SK-N-SH (cell line): ENCODE data around the gene SCNN1B. TPM values are rescaled to one million over a fixed set of nuclear protein-coding genes. Genes with fewer than 3 reads are reported as not detected.

ENCODE experiments used
- CTCF ChIA-PET: fragments of 300-600, 350-600 bp; formaldehyde crosslinking; extraction: SDS; loops from one replicate; lab custom pipeline; 2021; lab: Yijun Ruan, JAX
- POLR2A ChIA-PET: fragments of 350-600 bp; sonication (Branson Sonifier 250); formaldehyde crosslinking; extraction: SDS; loops from one replicate; lab custom pipeline; 2020; ENCODE audit warnings: antibody characterized with exemption, inconsistent platforms; lab: Yijun Ruan, JAX
- DNase-seq: peaks from one replicate; pipeline ENCODE4 v3.0.0; 2012
- H2AFZ ChIP-seq: fragments of 200-600 bp; sonication (generic); 2 replicates; pipeline ENCODE4 v1.8.1; 2016; ENCODE audit warnings: antibody characterized with exemption, mild to moderate bottlenecking, low read depth
- H3F3A ChIP-seq: fragments of 200-600 bp; sonication (generic); replicated peaks from 2 replicates; pipeline ENCODE3; 2016; ENCODE audit warnings: antibody characterized with exemption, mild to moderate bottlenecking; ENCODE audit not compliant: insufficient read depth
- H3K27ac ChIP-seq, 2 experiments: fragments of 200-500 bp in 1 of 2; fragments of 200-600 bp in 1 of 2; sonication (Bioruptor generic) in 1 of 2; sonication (generic), shearing (Covaris generic) in 1 of 2; 2 replicates each; pipeline versions ENCODE4 v1.5.1 to v1.6.1; 2014 to 2016; ENCODE audit warnings: low read depth in 2 of 2, inconsistent platforms in 1 of 2, low read length in 1 of 2, mild to moderate bottlenecking in 1 of 2, mixed read lengths in 1 of 2
- H3K27me3 ChIP-seq: fragments of 200-600 bp; sonication (generic), shearing (Covaris generic); 2 replicates; pipeline ENCODE4 v1.6.1; 2016; ENCODE audit warnings: mixed run types; ENCODE audit not compliant: insufficient read depth
- H3K36me3 ChIP-seq, 2 experiments: fragments of 200-500 bp in 1 of 2; fragments of 200-600 bp in 1 of 2; sonication (Bioruptor generic) in 1 of 2; sonication (generic) in 1 of 2; replicated peaks in 1 of 2; 2 replicates each; pipeline versions ENCODE3 to v1.5.1; 2014 to 2016; ENCODE audit warnings: low read length in 1 of 2, mild to moderate bottlenecking in 1 of 2; ENCODE audit not compliant: insufficient read depth in 2 of 2, control insufficient read depth in 1 of 2
- H3K4me1 ChIP-seq, 2 experiments: fragments of 200-500 bp in 1 of 2; fragments of 200-600 bp in 1 of 2; sonication (Bioruptor generic) in 1 of 2; sonication (generic), shearing (Covaris generic) in 1 of 2; 2 replicates each; pipeline versions ENCODE4 v1.5.1 to v1.6.1; 2014 to 2016; ENCODE audit warnings: low read depth in 1 of 2, low read length in 1 of 2, mixed run types in 1 of 2; ENCODE audit not compliant: insufficient read depth in 2 of 2, control insufficient read depth in 1 of 2
- H3K4me2 ChIP-seq: fragments of 200-600 bp; sonication (generic), shearing (Covaris generic); 2 replicates; pipeline ENCODE4 v1.6.1; 2017; ENCODE audit warnings: mixed run types
- H3K4me3 ChIP-seq, 2 experiments: fragments of 200-500 bp in 1 of 2; fragments of 200-600 bp in 1 of 2; sonication (Bioruptor generic) in 1 of 2; sonication (generic), shearing (Covaris generic) in 1 of 2; 2 replicates each; pipeline versions ENCODE4 v1.5.1 to v1.8.1; 2014 to 2016; ENCODE audit warnings: low read depth in 2 of 2, inconsistent platforms in 1 of 2, low read length in 1 of 2, mild to moderate bottlenecking in 1 of 2, mixed read lengths in 1 of 2, moderate library complexity in 1 of 2
- H3K79me2 ChIP-seq: fragments of 200-600 bp; sonication (generic); 2 replicates; pipeline ENCODE4 v1.8.1; 2017; ENCODE audit warnings: mild to moderate bottlenecking; ENCODE audit not compliant: insufficient read depth
- H3K9ac ChIP-seq: fragments of 200-600 bp; sonication (generic); 2 replicates; pipeline ENCODE4 v1.6.1; 2017; ENCODE audit warnings: mixed run types
- H3K9me2 ChIP-seq: fragments of 200-600 bp; sonication (generic); 2 replicates; pipeline ENCODE4 v1.6.1; 2017; ENCODE audit warnings: mixed run types
- H3K9me3 ChIP-seq: fragments of 200-600 bp; sonication (generic); 2 replicates; pipeline ENCODE4 v1.6.1; 2017; ENCODE audit warnings: mixed run types, mild to moderate bottlenecking, moderate library complexity
- H4K20me1 ChIP-seq: fragments of 200-600 bp; sonication (generic); 2 replicates; pipeline ENCODE4 v1.6.1; 2017; ENCODE audit warnings: mild to moderate bottlenecking, mixed run types; ENCODE audit not compliant: insufficient read depth
- EP300 ChIP-seq, 2 experiments: IDR thresholded peaks; 2 replicates each; pipeline versions ENCODE4 v1.4.0 to v1.6.1; 2012; ENCODE audit warnings: borderline replicate concordance in 1 of 2, low read depth in 1 of 2, low read length in 1 of 2
- FOSL2 ChIP-seq: IDR thresholded peaks from 2 replicates; pipeline ENCODE4 v1.4.0; 2012; ENCODE audit warnings: low read depth, mild to moderate bottlenecking, moderate library complexity, borderline replicate concordance
- GABPA ChIP-seq: IDR thresholded peaks from 2 replicates; pipeline ENCODE4 v1.4.0; 2012; ENCODE audit warnings: low read depth, mild to moderate bottlenecking
- JUND ChIP-seq: IDR thresholded peaks from 2 replicates; pipeline ENCODE4 v1.4.0; 2012
- MXI1 ChIP-seq: IDR thresholded peaks from 2 replicates; pipeline ENCODE4 v1.6.1; 2012; ENCODE audit warnings: mild to moderate bottlenecking, low read depth, low read length, improper control_type of control experiment
- NFIC ChIP-seq: IDR thresholded peaks from 2 replicates; pipeline ENCODE4 v1.4.0; 2012; ENCODE audit warnings: borderline replicate concordance
- NRF1 ChIP-seq: IDR thresholded peaks from 2 replicates; pipeline ENCODE4 v1.6.1; 2012; ENCODE audit warnings: low read depth, mild to moderate bottlenecking, low read length
- POLR2AphosphoS5 ChIP-seq: IDR thresholded peaks from 2 replicates; pipeline ENCODE4 v1.6.1; 2012; ENCODE audit warnings: low read depth, low read length
- RAD21 ChIP-seq: IDR thresholded peaks from 2 replicates; pipeline ENCODE4 v1.6.1; 2012; ENCODE audit warnings: mild to moderate bottlenecking, low read length
- RFX5 ChIP-seq: IDR thresholded peaks from 2 replicates; pipeline ENCODE4 v1.6.1; 2012; ENCODE audit warnings: mild to moderate bottlenecking, improper control_type of control experiment, low read length
- RXRA ChIP-seq: IDR thresholded peaks from 2 replicates; pipeline ENCODE4 v1.4.0; 2012; ENCODE audit warnings: low read depth, mild to moderate bottlenecking, borderline replicate concordance
- SIN3A ChIP-seq: IDR thresholded peaks from 2 replicates; pipeline ENCODE4 v1.6.1; 2012; ENCODE audit warnings: low read depth, mild to moderate bottlenecking, low read length, moderate library complexity, borderline replicate concordance
- TAF1 ChIP-seq: IDR thresholded peaks from 2 replicates; pipeline ENCODE4 v1.6.1; 2012; ENCODE audit warnings: low read depth, mild to moderate bottlenecking, low read length, moderate library complexity, borderline replicate concordance
- WGBS: methylation state at CpG from one replicate; pipeline ENCODE4 v1.1.6; 2017; ENCODE audit warnings: low lambda C conversion rate; 5-methylcytosine and 5-hydroxymethylcytosine counted together
- polyA plus RNA-seq, 3 experiments: library from polyadenylated mRNA; depleted of rRNA; stranded (reverse); fragments of >200 nt; gene quantifications; 2 replicates each; pipeline ENCODE4 v1.2.3, GENCODE V29; 2012
- TF ChIP-seq, protein P1 (sequence below): IDR thresholded peaks from 2 replicates; pipeline ENCODE4 v1.4.0; 2012; ENCODE audit warnings: low read depth, borderline replicate concordance
- TF ChIP-seq, protein P2 (sequence below): IDR thresholded peaks from 2 replicates; pipeline ENCODE4 v1.6.1; 2012; ENCODE audit warnings: mild to moderate bottlenecking, low read depth, low read length, moderate library complexity
- TF ChIP-seq, protein P3 (sequence below): fragments of 150-350 bp; IDR thresholded peaks from 2 replicates; pipeline ENCODE4 v1.6.1; 2017; ENCODE audit warnings: antibody characterized with exemption, low read length, low read depth, borderline replicate concordance
- TF ChIP-seq, protein P4 (sequence below): fragments of 200-600 bp; sonication (generic); IDR thresholded peaks from 2 replicates; pipeline ENCODE4 v1.6.1; 2017; ENCODE audit warnings: antibody characterized with exemption, mild to moderate bottlenecking, moderate library complexity
- TF ChIP-seq, protein P5 (sequence below): IDR thresholded peaks from 2 replicates; pipeline ENCODE4 v1.4.0; 2012; ENCODE audit warnings: low read depth

Gene SCNN1B
- polyA plus RNA-seq, 1 of the 3 experiments (the other 2 are of a cell fraction): not detected

DNA sequence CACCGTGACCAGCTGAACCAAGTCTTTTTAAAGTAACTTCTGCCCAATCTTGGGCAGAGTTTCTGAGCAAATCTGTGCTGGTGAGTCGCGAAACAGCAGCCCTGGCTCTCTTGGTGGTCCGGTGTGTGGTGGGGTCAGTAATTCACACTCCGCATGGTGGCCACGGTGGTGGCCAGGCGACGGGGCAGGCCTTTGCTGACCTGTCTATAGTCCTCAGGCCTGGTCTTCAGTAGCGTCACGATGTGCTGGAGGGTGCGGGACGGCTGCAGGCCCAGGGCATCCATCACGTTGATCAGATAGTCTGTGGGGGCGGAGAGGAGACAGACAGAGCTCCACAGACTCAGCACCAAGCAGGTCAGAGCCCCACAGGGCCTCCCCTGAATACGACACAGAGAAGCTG lies 86.7 kb downstream of the SCNN1B start:
- TF ChIP-seq POLR2AphosphoS5 (no peak), EP300 (IDR thresholded peaks at IDR 0.05; ENCODE audit: borderline replicate concordance in 1 of 2, low read depth in 1 of 2, low read length in 1 of 2) (no peak), RFX5 (no peak), NFIC (no peak), MXI1 (no peak), RXRA (no peak), NRF1 (no peak), GABPA (no peak), RAD21 (no peak), JUND (no peak), FOSL2 (no peak), SIN3A (no peak), TAF1 (no peak)
- TF ChIP-seq, protein P1, sequence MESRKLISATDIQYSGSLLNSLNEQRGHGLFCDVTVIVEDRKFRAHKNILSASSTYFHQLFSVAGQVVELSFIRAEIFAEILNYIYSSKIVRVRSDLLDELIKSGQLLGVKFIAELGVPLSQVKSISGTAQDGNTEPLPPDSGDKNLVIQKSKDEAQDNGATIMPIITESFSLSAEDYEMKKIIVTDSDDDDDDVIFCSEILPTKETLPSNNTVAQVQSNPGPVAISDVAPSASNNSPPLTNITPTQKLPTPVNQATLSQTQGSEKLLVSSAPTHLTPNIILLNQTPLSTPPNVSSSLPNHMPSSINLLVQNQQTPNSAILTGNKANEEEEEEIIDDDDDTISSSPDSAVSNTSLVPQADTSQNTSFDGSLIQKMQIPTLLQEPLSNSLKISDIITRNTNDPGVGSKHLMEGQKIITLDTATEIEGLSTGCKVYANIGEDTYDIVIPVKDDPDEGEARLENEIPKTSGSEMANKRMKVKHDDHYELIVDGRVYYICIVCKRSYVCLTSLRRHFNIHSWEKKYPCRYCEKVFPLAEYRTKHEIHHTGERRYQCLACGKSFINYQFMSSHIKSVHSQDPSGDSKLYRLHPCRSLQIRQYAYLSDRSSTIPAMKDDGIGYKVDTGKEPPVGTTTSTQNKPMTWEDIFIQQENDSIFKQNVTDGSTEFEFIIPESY: no peak
- TF ChIP-seq, protein P2, sequence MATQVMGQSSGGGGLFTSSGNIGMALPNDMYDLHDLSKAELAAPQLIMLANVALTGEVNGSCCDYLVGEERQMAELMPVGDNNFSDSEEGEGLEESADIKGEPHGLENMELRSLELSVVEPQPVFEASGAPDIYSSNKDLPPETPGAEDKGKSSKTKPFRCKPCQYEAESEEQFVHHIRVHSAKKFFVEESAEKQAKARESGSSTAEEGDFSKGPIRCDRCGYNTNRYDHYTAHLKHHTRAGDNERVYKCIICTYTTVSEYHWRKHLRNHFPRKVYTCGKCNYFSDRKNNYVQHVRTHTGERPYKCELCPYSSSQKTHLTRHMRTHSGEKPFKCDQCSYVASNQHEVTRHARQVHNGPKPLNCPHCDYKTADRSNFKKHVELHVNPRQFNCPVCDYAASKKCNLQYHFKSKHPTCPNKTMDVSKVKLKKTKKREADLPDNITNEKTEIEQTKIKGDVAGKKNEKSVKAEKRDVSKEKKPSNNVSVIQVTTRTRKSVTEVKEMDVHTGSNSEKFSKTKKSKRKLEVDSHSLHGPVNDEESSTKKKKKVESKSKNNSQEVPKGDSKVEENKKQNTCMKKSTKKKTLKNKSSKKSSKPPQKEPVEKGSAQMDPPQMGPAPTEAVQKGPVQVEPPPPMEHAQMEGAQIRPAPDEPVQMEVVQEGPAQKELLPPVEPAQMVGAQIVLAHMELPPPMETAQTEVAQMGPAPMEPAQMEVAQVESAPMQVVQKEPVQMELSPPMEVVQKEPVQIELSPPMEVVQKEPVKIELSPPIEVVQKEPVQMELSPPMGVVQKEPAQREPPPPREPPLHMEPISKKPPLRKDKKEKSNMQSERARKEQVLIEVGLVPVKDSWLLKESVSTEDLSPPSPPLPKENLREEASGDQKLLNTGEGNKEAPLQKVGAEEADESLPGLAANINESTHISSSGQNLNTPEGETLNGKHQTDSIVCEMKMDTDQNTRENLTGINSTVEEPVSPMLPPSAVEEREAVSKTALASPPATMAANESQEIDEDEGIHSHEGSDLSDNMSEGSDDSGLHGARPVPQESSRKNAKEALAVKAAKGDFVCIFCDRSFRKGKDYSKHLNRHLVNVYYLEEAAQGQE: no peak
- TF ChIP-seq, protein P3, sequence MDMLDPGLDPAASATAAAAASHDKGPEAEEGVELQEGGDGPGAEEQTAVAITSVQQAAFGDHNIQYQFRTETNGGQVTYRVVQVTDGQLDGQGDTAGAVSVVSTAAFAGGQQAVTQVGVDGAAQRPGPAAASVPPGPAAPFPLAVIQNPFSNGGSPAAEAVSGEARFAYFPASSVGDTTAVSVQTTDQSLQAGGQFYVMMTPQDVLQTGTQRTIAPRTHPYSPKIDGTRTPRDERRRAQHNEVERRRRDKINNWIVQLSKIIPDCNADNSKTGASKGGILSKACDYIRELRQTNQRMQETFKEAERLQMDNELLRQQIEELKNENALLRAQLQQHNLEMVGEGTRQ: no peak
- TF ChIP-seq, protein P4, sequence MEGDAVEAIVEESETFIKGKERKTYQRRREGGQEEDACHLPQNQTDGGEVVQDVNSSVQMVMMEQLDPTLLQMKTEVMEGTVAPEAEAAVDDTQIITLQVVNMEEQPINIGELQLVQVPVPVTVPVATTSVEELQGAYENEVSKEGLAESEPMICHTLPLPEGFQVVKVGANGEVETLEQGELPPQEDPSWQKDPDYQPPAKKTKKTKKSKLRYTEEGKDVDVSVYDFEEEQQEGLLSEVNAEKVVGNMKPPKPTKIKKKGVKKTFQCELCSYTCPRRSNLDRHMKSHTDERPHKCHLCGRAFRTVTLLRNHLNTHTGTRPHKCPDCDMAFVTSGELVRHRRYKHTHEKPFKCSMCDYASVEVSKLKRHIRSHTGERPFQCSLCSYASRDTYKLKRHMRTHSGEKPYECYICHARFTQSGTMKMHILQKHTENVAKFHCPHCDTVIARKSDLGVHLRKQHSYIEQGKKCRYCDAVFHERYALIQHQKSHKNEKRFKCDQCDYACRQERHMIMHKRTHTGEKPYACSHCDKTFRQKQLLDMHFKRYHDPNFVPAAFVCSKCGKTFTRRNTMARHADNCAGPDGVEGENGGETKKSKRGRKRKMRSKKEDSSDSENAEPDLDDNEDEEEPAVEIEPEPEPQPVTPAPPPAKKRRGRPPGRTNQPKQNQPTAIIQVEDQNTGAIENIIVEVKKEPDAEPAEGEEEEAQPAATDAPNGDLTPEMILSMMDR: no peak
- TF ChIP-seq, protein P5, sequence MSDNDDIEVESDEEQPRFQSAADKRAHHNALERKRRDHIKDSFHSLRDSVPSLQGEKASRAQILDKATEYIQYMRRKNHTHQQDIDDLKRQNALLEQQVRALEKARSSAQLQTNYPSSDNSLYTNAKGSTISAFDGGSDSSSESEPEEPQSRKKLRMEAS: no peak
- no peaks in the 10 kb centered on the region for H3K9me2 ChIP-seq
- H3K36me3 ChIP-seq: peaks cover 8 to 19% of the 10 kb centered on the region in 2 experiments
- peaks cover 0 to 2% of the 10 kb centered on the region in 2 experiments; a peak in 1 of 4 replicates for H3K4me1 ChIP-seq
- WGBS: 86% methylated on average over 5 of the region's 15 CpGs
- CTCF ChIA-PET: interaction anchor here (1.2 kb wide), 1 partner anchor 206 kb away, joined by 4 read pairs; the partner anchor contains the start of gene SCNN1G
- no peaks in the 10 kb centered on the region for H3K79me2 ChIP-seq
- H3K9ac ChIP-seq: no peak overlapping the region
- H3K4me3 ChIP-seq: no peak overlapping the region
- H3K27me3 ChIP-seq: no peaks in the 10 kb centered on the region
- no peaks in the 10 kb centered on the region for H3F3A ChIP-seq
- no peak overlapping the region for H2AFZ ChIP-seq
- no peak overlapping the region for H3K27ac ChIP-seq
- POLR2A ChIA-PET: no interaction called here
- no peak for DNase-seq
- no peaks in the 10 kb centered on the region for H3K9me3 ChIP-seq
- no peaks in the 10 kb centered on the region for H4K20me1 ChIP-seq
- H3K4me2 ChIP-seq: no peak overlapping the region
